Neural cell (in vitro differentiated cells): Measurements from ENCODE around the gene JMJD1C. TPM values are rescaled to one million over a fixed set of nuclear protein-coding genes. Genes with fewer than 3 reads are reported as not detected.

Experiments
- H2AFZ ChIP-seq: fragments of 200-600, 300-800 bp; sonication (generic), shearing (Covaris generic); 2 replicates; pipeline ENCODE4 v1.6.0; 2014; ENCODE audit warnings: low read depth, mild to moderate bottlenecking, antibody characterized with exemption, low read length, moderate library complexity
- H3F3A ChIP-seq: fragments of 200-600 bp; shearing (Covaris generic); 2 replicates; pipeline ENCODE4 v1.6.1; 2016; ENCODE audit warnings: mild to moderate bottlenecking, moderate library complexity, mixed read lengths, antibody characterized with exemption, low read length; ENCODE audit not compliant: insufficient read depth, poor library complexity, severe bottlenecking
- H3K27ac ChIP-seq: fragments of 200-600, 300-800 bp; sonication (generic), shearing (Covaris generic); 2 replicates; pipeline ENCODE4 v1.5.1; 2014; ENCODE audit warnings: mild to moderate bottlenecking, low read length, moderate library complexity
- H3K27me3 ChIP-seq: fragments of 300-800, 200-600 bp; sonication (generic), shearing (Covaris generic); 2 replicates; pipeline ENCODE4 v1.6.0; 2014; ENCODE audit warnings: mild to moderate bottlenecking, low read depth, low read length, moderate library complexity; ENCODE audit not compliant: insufficient read depth
- H3K36me3 ChIP-seq: fragments of 300-800, 200-600 bp; sonication (generic), shearing (Covaris generic); 2 replicates; pipeline ENCODE4 v1.5.1; 2014; ENCODE audit warnings: mild to moderate bottlenecking, antibody characterized with exemption, low read length, moderate library complexity; ENCODE audit not compliant: insufficient read depth
- H3K4me2 ChIP-seq: fragments of 300-800, 200-600 bp; sonication (generic), shearing (Covaris generic); 2 replicates; pipeline ENCODE4 v1.6.0; 2014; ENCODE audit warnings: mild to moderate bottlenecking, low read length
- H3K4me3 ChIP-seq: fragments of 300-800, 200-600 bp; sonication (generic), shearing (Covaris generic); 2 replicates; pipeline ENCODE4 v1.5.1; 2014; ENCODE audit warnings: mild to moderate bottlenecking, low read length, moderate library complexity
- H3K79me2 ChIP-seq: fragments of 200-600 bp; shearing (Covaris generic); replicated peaks from 2 replicates; pipeline ENCODE4 v1.6.0; 2014; ENCODE audit warnings: mild to moderate bottlenecking, low read length, moderate library complexity; ENCODE audit not compliant: insufficient read depth
- H3K9ac ChIP-seq: fragments of 300-800, 200-600 bp; sonication (generic), shearing (Covaris generic); 2 replicates; pipeline ENCODE4 v1.6.1; 2016; ENCODE audit warnings: mild to moderate bottlenecking, low read length, mixed read lengths
- H3K9me2 ChIP-seq: fragments of 200-600 bp; shearing (Covaris generic); 2 replicates; pipeline ENCODE4 v1.6.1; 2016; ENCODE audit warnings: mild to moderate bottlenecking, low read length, mixed read lengths; ENCODE audit not compliant: insufficient read depth
- H3K9me3 ChIP-seq: fragments of 200-600, 300-800 bp; sonication (generic), shearing (Covaris generic); 2 replicates; pipeline ENCODE4 v1.6.1; 2016; ENCODE audit warnings: mild to moderate bottlenecking, mixed run types, low read length, moderate library complexity, mixed read lengths
- H4K20me1 ChIP-seq: fragments of 200-600 bp; shearing (Covaris generic); 2 replicates; pipeline ENCODE4 v1.6.1; 2016; ENCODE audit warnings: mild to moderate bottlenecking, mixed run types; ENCODE audit not compliant: insufficient read depth
- EP300 ChIP-seq: fragments of 450-650 bp; conservative IDR thresholded peaks from 2 replicates; pipeline ENCODE4 v1.6.1; 2014; ENCODE audit warnings: antibody characterized with exemption, mild to moderate bottlenecking, moderate library complexity; ENCODE audit not compliant: poor library complexity, severe bottlenecking
- EZH2 ChIP-seq: fragments of 200-600, 300-800 bp; shearing (Covaris generic), sonication (generic); IDR thresholded peaks from 2 replicates; pipeline ENCODE4 v1.6.1; 2014; ENCODE audit warnings: antibody characterized with exemption, low read length, borderline replicate concordance, mild to moderate bottlenecking; ENCODE audit not compliant: insufficient read depth, poor library complexity, severe bottlenecking
- MXI1 ChIP-seq: fragments of 450-650 bp; conservative IDR thresholded peaks from 2 replicates; pipeline ENCODE4 v1.6.1; 2014; ENCODE audit warnings: antibody characterized with exemption, mild to moderate bottlenecking; ENCODE audit not compliant: poor library complexity, severe bottlenecking
- POLR2AphosphoS5 ChIP-seq: IDR thresholded peaks from 2 replicates; pipeline ENCODE4 v1.6.1; 2012
- RAD21 ChIP-seq: fragments of 450-650 bp; conservative IDR thresholded peaks from 2 replicates; pipeline ENCODE4 v1.6.1; 2014; ENCODE audit warnings: antibody characterized with exemption, mild to moderate bottlenecking, moderate library complexity
- SMC3 ChIP-seq: fragments of 450-650 bp; conservative IDR thresholded peaks from 2 replicates; pipeline ENCODE4 v1.6.1; 2014; ENCODE audit warnings: antibody characterized with exemption, mild to moderate bottlenecking, moderate library complexity; ENCODE audit not compliant: poor library complexity
- TAF1 ChIP-seq: IDR thresholded peaks from 2 replicates; pipeline ENCODE4 v1.6.1; 2012; ENCODE audit warnings: low read depth
- polyA plus RNA-seq: library from polyadenylated mRNA; depleted of rRNA; stranded (reverse); fragments of >200 nt; gene quantifications from 2 replicates; pipeline ENCODE4 v1.2.3, GENCODE V29; 2014
- TF ChIP-seq, protein P1 (sequence below): IDR thresholded peaks from 2 replicates; pipeline ENCODE4 v1.6.1; 2012; ENCODE audit warnings: borderline replicate concordance
- TF ChIP-seq, protein P2 (sequence below): fragments of 450-650 bp; IDR thresholded peaks from 2 replicates; pipeline ENCODE4 v1.5.1; 2014; ENCODE audit warnings: antibody characterized with exemption, mild to moderate bottlenecking, moderate library complexity; ENCODE audit not compliant: poor library complexity, severe bottlenecking

The JMJD1C gene
- polyA plus RNA-seq, 1 donor from 2014 or later: 108 TPM

DNA sequence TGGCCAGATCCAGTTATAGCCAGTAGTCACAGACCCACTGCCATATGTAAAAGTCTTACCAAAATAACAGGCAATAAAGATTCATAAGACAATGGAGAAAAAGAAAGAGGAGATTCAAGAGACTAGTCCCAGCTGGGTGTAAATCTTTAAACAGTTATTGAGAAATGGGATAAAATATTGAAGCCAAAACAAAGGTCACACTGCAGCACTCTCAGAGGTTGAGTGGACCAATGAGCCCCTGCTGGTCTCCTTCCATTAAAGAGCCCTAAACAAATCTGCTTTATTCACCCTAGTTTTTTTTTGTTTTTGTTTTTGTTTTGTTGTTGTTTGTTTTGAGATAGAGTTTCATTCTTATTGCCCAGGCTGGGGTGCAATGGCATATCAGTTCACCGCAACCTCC, 98.8 kb downstream of the JMJD1C start:
- no peak for TF ChIP-seq EZH2
- no peak for TF ChIP-seq POLR2AphosphoS5
- TF ChIP-seq, protein P1, sequence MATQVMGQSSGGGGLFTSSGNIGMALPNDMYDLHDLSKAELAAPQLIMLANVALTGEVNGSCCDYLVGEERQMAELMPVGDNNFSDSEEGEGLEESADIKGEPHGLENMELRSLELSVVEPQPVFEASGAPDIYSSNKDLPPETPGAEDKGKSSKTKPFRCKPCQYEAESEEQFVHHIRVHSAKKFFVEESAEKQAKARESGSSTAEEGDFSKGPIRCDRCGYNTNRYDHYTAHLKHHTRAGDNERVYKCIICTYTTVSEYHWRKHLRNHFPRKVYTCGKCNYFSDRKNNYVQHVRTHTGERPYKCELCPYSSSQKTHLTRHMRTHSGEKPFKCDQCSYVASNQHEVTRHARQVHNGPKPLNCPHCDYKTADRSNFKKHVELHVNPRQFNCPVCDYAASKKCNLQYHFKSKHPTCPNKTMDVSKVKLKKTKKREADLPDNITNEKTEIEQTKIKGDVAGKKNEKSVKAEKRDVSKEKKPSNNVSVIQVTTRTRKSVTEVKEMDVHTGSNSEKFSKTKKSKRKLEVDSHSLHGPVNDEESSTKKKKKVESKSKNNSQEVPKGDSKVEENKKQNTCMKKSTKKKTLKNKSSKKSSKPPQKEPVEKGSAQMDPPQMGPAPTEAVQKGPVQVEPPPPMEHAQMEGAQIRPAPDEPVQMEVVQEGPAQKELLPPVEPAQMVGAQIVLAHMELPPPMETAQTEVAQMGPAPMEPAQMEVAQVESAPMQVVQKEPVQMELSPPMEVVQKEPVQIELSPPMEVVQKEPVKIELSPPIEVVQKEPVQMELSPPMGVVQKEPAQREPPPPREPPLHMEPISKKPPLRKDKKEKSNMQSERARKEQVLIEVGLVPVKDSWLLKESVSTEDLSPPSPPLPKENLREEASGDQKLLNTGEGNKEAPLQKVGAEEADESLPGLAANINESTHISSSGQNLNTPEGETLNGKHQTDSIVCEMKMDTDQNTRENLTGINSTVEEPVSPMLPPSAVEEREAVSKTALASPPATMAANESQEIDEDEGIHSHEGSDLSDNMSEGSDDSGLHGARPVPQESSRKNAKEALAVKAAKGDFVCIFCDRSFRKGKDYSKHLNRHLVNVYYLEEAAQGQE: no peak
- no peak for TF ChIP-seq EP300
- no peak for TF ChIP-seq SMC3
- no peak for TF ChIP-seq MXI1
- no peak for TF ChIP-seq TAF1
- TF ChIP-seq, protein P2, sequence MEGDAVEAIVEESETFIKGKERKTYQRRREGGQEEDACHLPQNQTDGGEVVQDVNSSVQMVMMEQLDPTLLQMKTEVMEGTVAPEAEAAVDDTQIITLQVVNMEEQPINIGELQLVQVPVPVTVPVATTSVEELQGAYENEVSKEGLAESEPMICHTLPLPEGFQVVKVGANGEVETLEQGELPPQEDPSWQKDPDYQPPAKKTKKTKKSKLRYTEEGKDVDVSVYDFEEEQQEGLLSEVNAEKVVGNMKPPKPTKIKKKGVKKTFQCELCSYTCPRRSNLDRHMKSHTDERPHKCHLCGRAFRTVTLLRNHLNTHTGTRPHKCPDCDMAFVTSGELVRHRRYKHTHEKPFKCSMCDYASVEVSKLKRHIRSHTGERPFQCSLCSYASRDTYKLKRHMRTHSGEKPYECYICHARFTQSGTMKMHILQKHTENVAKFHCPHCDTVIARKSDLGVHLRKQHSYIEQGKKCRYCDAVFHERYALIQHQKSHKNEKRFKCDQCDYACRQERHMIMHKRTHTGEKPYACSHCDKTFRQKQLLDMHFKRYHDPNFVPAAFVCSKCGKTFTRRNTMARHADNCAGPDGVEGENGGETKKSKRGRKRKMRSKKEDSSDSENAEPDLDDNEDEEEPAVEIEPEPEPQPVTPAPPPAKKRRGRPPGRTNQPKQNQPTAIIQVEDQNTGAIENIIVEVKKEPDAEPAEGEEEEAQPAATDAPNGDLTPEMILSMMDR: no peak
- no peak for TF ChIP-seq RAD21
- no peaks in the 10 kb centered on the region for H3K27me3 ChIP-seq
- H3K9ac ChIP-seq: no peak overlapping the region
- H3K9me2 ChIP-seq: no peaks in the 10 kb centered on the region
- no peaks in the 10 kb centered on the region for H4K20me1 ChIP-seq
- no peaks in the 10 kb centered on the region for H3K79me2 ChIP-seq
- no peaks in the 10 kb centered on the region for H3K36me3 ChIP-seq
- H2AFZ ChIP-seq: no peak overlapping the region
- no peak overlapping the region for H3K27ac ChIP-seq
- no peak overlapping the region for H3K4me2 ChIP-seq
- no peaks in the 10 kb centered on the region for H3F3A ChIP-seq
- no peaks in the 10 kb centered on the region for H3K9me3 ChIP-seq
- no peak overlapping the region for H3K4me3 ChIP-seq

DNA sequence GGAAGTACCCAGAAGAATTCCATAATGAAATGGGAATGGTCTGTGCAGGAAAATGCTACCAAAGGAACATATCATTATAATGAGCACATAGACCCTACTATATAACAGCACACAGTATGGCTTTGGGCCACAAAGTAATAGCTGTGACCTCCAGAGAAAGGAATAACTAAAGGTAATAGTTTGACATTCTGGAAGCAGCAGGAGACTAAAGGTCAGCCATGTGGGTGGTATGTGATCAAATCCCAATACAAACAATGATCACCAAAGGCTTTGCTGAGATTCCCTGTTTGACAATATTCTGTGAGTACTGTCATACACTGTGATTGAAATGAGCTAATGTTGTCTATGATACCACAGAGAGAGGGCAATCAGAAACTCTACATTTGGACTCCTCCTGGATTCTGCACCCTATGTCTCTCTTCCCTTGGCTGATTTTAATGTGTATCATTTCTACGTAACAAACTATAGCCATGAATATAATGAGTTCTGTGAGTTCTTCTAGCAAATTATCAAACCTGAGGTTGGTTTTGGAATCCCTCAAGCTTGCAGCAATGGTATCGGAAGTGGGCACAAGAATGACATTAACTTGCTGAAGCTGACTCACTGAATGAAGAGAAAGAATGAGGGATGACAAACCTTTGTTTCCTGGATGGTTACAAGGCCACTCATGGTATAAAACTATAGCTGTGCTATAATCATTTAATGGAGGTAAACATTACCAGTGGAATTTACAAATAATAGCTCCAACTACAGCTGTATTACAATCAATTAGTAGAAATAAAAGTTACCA, 99.6 kb downstream of the JMJD1C start:
- Histone ChIP-seq H3K9ac (no peak overlapping the region), H2AFZ (no peak overlapping the region), H3F3A (no peaks in the 10 kb centered on the region), H4K20me1 (no peaks in the 10 kb centered on the region), H3K36me3 (no peaks in the 10 kb centered on the region), H3K4me3 (no peak overlapping the region), H3K27me3 (no peaks in the 10 kb centered on the region), H3K79me2 (no peaks in the 10 kb centered on the region), H3K9me3 (no peaks in the 10 kb centered on the region), H3K4me2 (no peak overlapping the region), H3K27ac (no peak overlapping the region), H3K9me2 (no peaks in the 10 kb centered on the region)
- no peak for TF ChIP-seq TAF1
- no peak for TF ChIP-seq EZH2
- TF ChIP-seq MXI1: no peak
- no peak for TF ChIP-seq POLR2AphosphoS5
- no peak for TF ChIP-seq SMC3
- no peak for TF ChIP-seq RAD21
- TF ChIP-seq, protein P2: no peak
- TF ChIP-seq, protein P1: no peak
- no peak for TF ChIP-seq EP300
